HEK293 (cell line): ENCODE measurements around the gene COPZ1.

ENCODE experiments used
- CTCF ChIP-seq: fragments of 450-650 bp; formaldehyde crosslinking; IDR thresholded peaks from 2 replicates; pipeline ENCODE4 v1.5.1; 2016; ENCODE audit warnings: missing biosample characterization, missing genetic modification characterization
- FEZF1 ChIP-seq: fragments of 450-650 bp; formaldehyde crosslinking; IDR thresholded peaks from 2 replicates; pipeline ENCODE4 v1.5.1; 2016; ENCODE audit warnings: missing biosample characterization, missing genetic modification characterization

GRCh38 chr12:54379398-54380201 is 54.7 kb downstream of the COPZ1 start:
- TF ChIP-seq CTCF (tag by site-specific recombination): peak; percentile 100
- no peak for TF ChIP-seq FEZF1 (tag by site-specific recombination)
